Stimulated activated CD4-positive, alpha-beta T cell treated with anti-CD3 and anti-CD28 coated beads, TNF-alpha, amount 100 ng/mL, for 24 hours (primary cell): ENCODE results near the gene LIMK2.
A peak's percentile ranks its signal among the peaks of the same experiment; 100 is the strongest.
"Not testable (repeated sequence)": the region's sequence is repeated elsewhere in the genome, so short reads cannot be mapped to it uniquely, and the experiment has no call there.

Experiments
- DNase-seq, 3 experiments: peaks; one replicate each; pipeline ENCODE4 v3.0.0-alpha.2; 2020; ENCODE audit warnings: low read depth in 3 of 3

The LIMK2 gene

GRCh38 chr22:31211482-31211861 is 626 bp upstream of the LIMK2 start:
- DNase-seq = no peak

- no peak for DNase-seq
Observed at GRCh38 chr22:31212783-31213629, 908 bp downstream of the LIMK2 start.

GRCh38 chr22:31215018-31215535 is 3.0 kb downstream of the LIMK2 start:
- no peak for DNase-seq

- DNase-seq = no peak
Observed at GRCh38 chr22:31218565-31219262, 6.6 kb downstream of the LIMK2 start.

GRCh38 chr22:31221084-31221483 is 9.0 kb downstream of the LIMK2 start:
- no peak for DNase-seq

- no peak for DNase-seq
Observed at GRCh38 chr22:31222736-31223135, 10.6 kb downstream of the LIMK2 start.

GRCh38 chr22:31223786-31224191 is 11.7 kb downstream of the LIMK2 start:
- no peak for DNase-seq

GRCh38 chr22:31224691-31225090 is 12.6 kb downstream of the LIMK2 start:
- DNase-seq = not testable (repeated sequence)

GRCh38 chr22:31227186-31227585 is 15.1 kb downstream of the LIMK2 start:
- no peak for DNase-seq

- no peak for DNase-seq
Observed at GRCh38 chr22:31229402-31230079, 17.4 kb downstream of the LIMK2 start.

- no peak for DNase-seq
Observed at GRCh38 chr22:31230155-31230870, 18.2 kb downstream of the LIMK2 start.

- DNase-seq = peak in 1 of 3 experiments; percentile 34
Observed at GRCh38 chr22:31230871-31231621, 18.9 kb downstream of the LIMK2 start.

- no peak for DNase-seq
Observed at GRCh38 chr22:31233001-31233400, 20.9 kb downstream of the LIMK2 start.

GRCh38 chr22:31235081-31235480 is 23.0 kb downstream of the LIMK2 start:
- DNase-seq = no peak

- not testable (repeated sequence) for DNase-seq
Observed at GRCh38 chr22:31236044-31236443, 23.9 kb downstream of the LIMK2 start.

- no peak for DNase-seq
Observed at GRCh38 chr22:31238057-31238456, 26.0 kb downstream of the LIMK2 start.

- DNase-seq = no peak
Observed at GRCh38 chr22:31239771-31240370, 27.8 kb downstream of the LIMK2 start.

- no peak for DNase-seq
Observed at GRCh38 chr22:31241200-31241599, 29.1 kb downstream of the LIMK2 start.

- DNase-seq = no peak
Observed at GRCh38 chr22:31241936-31242335, 29.8 kb downstream of the LIMK2 start.

GRCh38 chr22:31243339-31244045 is 31.4 kb downstream of the LIMK2 start:
- no peak for DNase-seq
